AG10803 (cell line): Measurements from ENCODE around the gene GGTA1.

Source experiments
- DNase-seq: peaks from one replicate; pipeline ENCODE4 v3.0.0; 2010; ENCODE audit warnings: low read depth
- H3K4me3 ChIP-seq: 2 replicates; pipeline ENCODE4 v1.5.1; 2011; ENCODE audit warnings: mild to moderate bottlenecking, low read length, control low read depth
- TF ChIP-seq, protein P1 (sequence below): conservative IDR thresholded peaks from 2 replicates; pipeline ENCODE4 v1.5.1; 2011; ENCODE audit warnings: mild to moderate bottlenecking, low read length, control low read depth, inconsistent platforms

Gene GGTA1

DNA sequence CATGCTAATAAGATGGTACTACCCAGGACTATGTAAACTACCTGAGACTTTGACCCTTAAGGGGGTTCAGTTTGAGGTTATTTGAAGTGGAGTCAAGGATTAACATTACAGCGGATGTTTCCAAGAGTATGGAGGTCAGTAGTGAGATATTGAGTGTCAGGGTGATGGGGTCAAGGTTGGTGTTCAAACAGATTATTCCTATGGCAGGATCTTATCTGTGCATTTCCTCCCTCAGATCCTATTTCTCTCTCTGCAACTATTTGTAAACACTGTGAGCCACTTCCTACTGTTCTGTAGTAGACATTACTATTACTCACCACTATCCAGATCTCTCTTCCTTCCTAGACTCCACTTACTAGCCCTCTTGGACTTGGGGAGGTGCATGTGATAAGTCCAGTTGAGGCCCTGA is 75.6 kb downstream of the GGTA1 start:
- DNase-seq = no peak
- no peak overlapping the region for H3K4me3 ChIP-seq
- TF ChIP-seq, protein P1, sequence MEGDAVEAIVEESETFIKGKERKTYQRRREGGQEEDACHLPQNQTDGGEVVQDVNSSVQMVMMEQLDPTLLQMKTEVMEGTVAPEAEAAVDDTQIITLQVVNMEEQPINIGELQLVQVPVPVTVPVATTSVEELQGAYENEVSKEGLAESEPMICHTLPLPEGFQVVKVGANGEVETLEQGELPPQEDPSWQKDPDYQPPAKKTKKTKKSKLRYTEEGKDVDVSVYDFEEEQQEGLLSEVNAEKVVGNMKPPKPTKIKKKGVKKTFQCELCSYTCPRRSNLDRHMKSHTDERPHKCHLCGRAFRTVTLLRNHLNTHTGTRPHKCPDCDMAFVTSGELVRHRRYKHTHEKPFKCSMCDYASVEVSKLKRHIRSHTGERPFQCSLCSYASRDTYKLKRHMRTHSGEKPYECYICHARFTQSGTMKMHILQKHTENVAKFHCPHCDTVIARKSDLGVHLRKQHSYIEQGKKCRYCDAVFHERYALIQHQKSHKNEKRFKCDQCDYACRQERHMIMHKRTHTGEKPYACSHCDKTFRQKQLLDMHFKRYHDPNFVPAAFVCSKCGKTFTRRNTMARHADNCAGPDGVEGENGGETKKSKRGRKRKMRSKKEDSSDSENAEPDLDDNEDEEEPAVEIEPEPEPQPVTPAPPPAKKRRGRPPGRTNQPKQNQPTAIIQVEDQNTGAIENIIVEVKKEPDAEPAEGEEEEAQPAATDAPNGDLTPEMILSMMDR = no peak

DNA sequence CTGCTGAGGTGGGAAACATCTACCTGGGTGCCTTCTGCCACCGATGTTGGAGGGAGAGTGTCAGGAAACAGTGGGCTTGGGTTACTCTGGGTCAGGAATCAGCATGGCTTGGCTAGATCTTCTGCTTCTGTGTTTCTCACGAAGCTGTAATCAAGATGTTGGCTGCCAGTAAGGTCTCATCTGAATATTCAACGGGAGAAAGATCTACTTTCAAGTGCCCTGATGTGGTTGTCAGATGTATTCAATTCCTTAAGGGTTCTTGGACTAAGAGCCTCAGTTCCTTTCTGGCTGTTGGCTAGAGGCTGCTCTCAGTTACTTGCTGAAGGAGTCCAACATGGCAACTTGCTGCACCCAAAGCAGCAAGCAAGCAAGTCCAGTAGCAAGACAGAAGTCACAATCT is 87.7 kb downstream of the GGTA1 start:
- DNase-seq = no peak
- no peak overlapping the region for H3K4me3 ChIP-seq
- TF ChIP-seq, protein P1 = no peak

DNA sequence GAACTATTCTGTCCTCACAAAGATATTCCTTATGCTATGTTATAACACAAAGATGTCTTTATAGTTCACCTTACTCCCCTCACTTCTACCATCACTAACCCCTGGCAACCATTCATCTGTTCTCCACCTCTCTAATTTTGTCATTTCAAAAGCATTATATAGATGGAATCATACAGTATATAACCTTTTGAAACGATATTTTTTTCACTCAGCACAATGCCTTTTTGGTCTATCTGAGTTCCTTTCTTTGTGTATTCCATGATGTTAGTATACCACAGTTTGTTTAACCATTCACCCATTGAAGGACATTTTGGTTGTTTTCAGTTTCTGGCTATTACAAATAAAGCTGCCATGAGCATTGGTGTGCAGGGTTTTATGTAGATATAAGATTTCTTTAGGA is 93.7 kb downstream of the GGTA1 start:
- TF ChIP-seq, protein P1 = no peak
- no peak overlapping the region for H3K4me3 ChIP-seq
- DNase-seq = no peak
